Measurements from ENCODE around the gene PEF1. TPM values are rescaled to one million over a fixed set of nuclear protein-coding genes. Genes with fewer than 3 reads are reported as not detected.

The PEF1 gene
- total RNA-seq, 1 donor from 2014 or later, result 64.0 TPM

GRCh38 chr1:31678681-31679080 is 34.0 kb upstream of the PEF1 start:
- H3K9me3 Mint-ChIP-seq, result no peaks in the 10 kb centered on the region
- H3K36me3 Mint-ChIP-seq (ENCODE audit: low read depth), result no peaks in the 10 kb centered on the region
- H3K4me3 Mint-ChIP-seq, result no peak overlapping the region
- peaks cover 5% of the 10 kb centered on the region for H3K27me3 Mint-ChIP-seq
- H3K27ac Mint-ChIP-seq, result no peak overlapping the region
- H3K4me1 Mint-ChIP-seq, result no peaks in the 10 kb centered on the region
- intact Hi-C loops (cut with micrococcal nuclease), result no loop called here
- no peak for DNase-seq

- H3K4me1 Mint-ChIP-seq, result no peaks in the 10 kb centered on the region
- no peaks in the 10 kb centered on the region for H3K9me3 Mint-ChIP-seq
- H3K27ac Mint-ChIP-seq, result no peak overlapping the region
- intact Hi-C loops (cut with micrococcal nuclease), result no loop called here
- H3K4me3 Mint-ChIP-seq, result no peak overlapping the region
- no peaks in the 10 kb centered on the region for H3K36me3 Mint-ChIP-seq (ENCODE audit: low read depth)
- peaks cover 5% of the 10 kb centered on the region for H3K27me3 Mint-ChIP-seq
- no peak for DNase-seq
Observed at GRCh38 chr1:31677949-31678348, 33.3 kb upstream of the PEF1 start.

- H3K9me3 Mint-ChIP-seq, result no peaks in the 10 kb centered on the region
- H3K36me3 Mint-ChIP-seq (ENCODE audit: low read depth), result no peaks in the 10 kb centered on the region
- H3K4me1 Mint-ChIP-seq, result no peaks in the 10 kb centered on the region
- peaks cover 5% of the 10 kb centered on the region for H3K27me3 Mint-ChIP-seq
- H3K27ac Mint-ChIP-seq, result no peak overlapping the region
- no peak for DNase-seq
- intact Hi-C loops (cut with micrococcal nuclease), result no loop called here
- no peak overlapping the region for H3K4me3 Mint-ChIP-seq
Observed at GRCh38 chr1:31677401-31677800, 32.7 kb upstream of the PEF1 start.

- no peak for DNase-seq
- intact Hi-C loops (cut with micrococcal nuclease), result no loop called here
- no peaks in the 10 kb centered on the region for H3K9me3 Mint-ChIP-seq
- H3K27me3 Mint-ChIP-seq, result peaks cover 9% of the 10 kb centered on the region
- H3K36me3 Mint-ChIP-seq (ENCODE audit: low read depth), result no peaks in the 10 kb centered on the region
- H3K4me3 Mint-ChIP-seq, result no peak overlapping the region
- no peak overlapping the region for H3K27ac Mint-ChIP-seq
- H3K4me1 Mint-ChIP-seq, result no peaks in the 10 kb centered on the region
Observed at GRCh38 chr1:31675756-31676155, 31.1 kb upstream of the PEF1 start.

- Mint-ChIP-seq H3K27ac (no peak overlapping the region), H3K9me3 (no peaks in the 10 kb centered on the region), H3K36me3 (ENCODE audit: low read depth) (no peaks in the 10 kb centered on the region), H3K4me1 (peaks cover 2% of the 10 kb centered on the region), H3K27me3 (peaks cover 13% of the 10 kb centered on the region), H3K4me3 (no peak overlapping the region)
- no peak for DNase-seq
- intact Hi-C loops (cut with micrococcal nuclease), result no loop called here
Observed at GRCh38 chr1:31675161-31675560, 30.5 kb upstream of the PEF1 start.

GRCh38 chr1:31674626-31675025 is 29.9 kb upstream of the PEF1 start:
- Mint-ChIP-seq H3K27ac (no peak overlapping the region), H3K36me3 (ENCODE audit: low read depth) (no peaks in the 10 kb centered on the region), H3K4me3 (no peak overlapping the region), H3K4me1 (peaks cover 4% of the 10 kb centered on the region), H3K27me3 (peaks cover 17% of the 10 kb centered on the region), H3K9me3 (no peaks in the 10 kb centered on the region)
- no peak for DNase-seq
- intact Hi-C loops (cut with micrococcal nuclease), result no loop called here

- Mint-ChIP-seq H3K4me1 (peaks cover 4% of the 10 kb centered on the region), H3K27ac (no peak overlapping the region), H3K4me3 (no peak overlapping the region), H3K36me3 (ENCODE audit: low read depth) (no peaks in the 10 kb centered on the region), H3K9me3 (no peaks in the 10 kb centered on the region), H3K27me3 (peaks cover 24% of the 10 kb centered on the region)
- no peak for DNase-seq
- intact Hi-C loops (cut with micrococcal nuclease), result no loop called here
Observed at GRCh38 chr1:31673433-31673832, 28.8 kb upstream of the PEF1 start.

GRCh38 chr1:31672986-31673385 is 28.3 kb upstream of the PEF1 start:
- Mint-ChIP-seq H3K36me3 (ENCODE audit: low read depth) (no peaks in the 10 kb centered on the region), H3K4me1 (peaks cover 4% of the 10 kb centered on the region), H3K9me3 (no peaks in the 10 kb centered on the region), H3K27me3 (peaks cover 24% of the 10 kb centered on the region), H3K27ac (no peak overlapping the region), H3K4me3 (no peak overlapping the region)
- intact Hi-C loops (cut with micrococcal nuclease), result no loop called here
- no peak for DNase-seq

- intact Hi-C loops (cut with micrococcal nuclease), result no loop called here
- Mint-ChIP-seq H3K9me3 (no peaks in the 10 kb centered on the region), H3K27me3 (peaks cover 22% of the 10 kb centered on the region), H3K27ac (no peak overlapping the region), H3K4me3 (no peak overlapping the region), H3K36me3 (ENCODE audit: low read depth) (no peaks in the 10 kb centered on the region), H3K4me1 (peaks cover 4% of the 10 kb centered on the region)
- DNase-seq, result no peak
Observed at GRCh38 chr1:31671561-31672201, 27.0 kb upstream of the PEF1 start.

- Mint-ChIP-seq H3K27me3 (peaks cover 24% of the 10 kb centered on the region), H3K4me1 (peaks cover 4% of the 10 kb centered on the region), H3K9me3 (no peaks in the 10 kb centered on the region), H3K36me3 (ENCODE audit: low read depth) (no peaks in the 10 kb centered on the region), H3K27ac (no peak overlapping the region), H3K4me3 (no peak overlapping the region)
- DNase-seq, result no peak
- intact Hi-C loops (cut with micrococcal nuclease), result no loop called here
Observed at GRCh38 chr1:31671147-31671546, 26.5 kb upstream of the PEF1 start.

- Mint-ChIP-seq H3K36me3 (ENCODE audit: low read depth) (no peaks in the 10 kb centered on the region), H3K27ac (no peak overlapping the region), H3K9me3 (no peaks in the 10 kb centered on the region), H3K4me3 (no peak overlapping the region), H3K27me3 (peaks cover 24% of the 10 kb centered on the region), H3K4me1 (peaks cover 4% of the 10 kb centered on the region)
- no peak for DNase-seq
- intact Hi-C loops (cut with micrococcal nuclease), result no loop called here
Observed at GRCh38 chr1:31670593-31670964, 25.9 kb upstream of the PEF1 start.

- intact Hi-C loops (cut with micrococcal nuclease), result no loop called here
- Mint-ChIP-seq H3K4me1 (peaks cover 4% of the 10 kb centered on the region), H3K27ac (no peak overlapping the region), H3K4me3 (peak overlapping the region; percentile 25), H3K9me3 (no peaks in the 10 kb centered on the region), H3K27me3 (peaks cover 24% of the 10 kb centered on the region), H3K36me3 (ENCODE audit: low read depth) (no peaks in the 10 kb centered on the region)
- DNase-seq, result peak; percentile 59
Observed at GRCh38 chr1:31669786-31670592, 25.3 kb upstream of the PEF1 start.

GRCh38 chr1:31669433-31669785 is 24.7 kb upstream of the PEF1 start:
- no peak overlapping the region for H3K4me3 Mint-ChIP-seq
- H3K4me1 Mint-ChIP-seq, result peaks cover 4% of the 10 kb centered on the region
- H3K27ac Mint-ChIP-seq, result no peak overlapping the region
- H3K36me3 Mint-ChIP-seq (ENCODE audit: low read depth), result no peaks in the 10 kb centered on the region
- no peak for DNase-seq
- intact Hi-C loops (cut with micrococcal nuclease), result no loop called here
- peaks cover 26% of the 10 kb centered on the region for H3K27me3 Mint-ChIP-seq
- no peaks in the 10 kb centered on the region for H3K9me3 Mint-ChIP-seq

GRCh38 chr1:31668303-31668883 is 23.7 kb upstream of the PEF1 start:
- no peaks in the 10 kb centered on the region for H3K9me3 Mint-ChIP-seq
- no peak overlapping the region for H3K27ac Mint-ChIP-seq
- DNase-seq, result no peak
- H3K27me3 Mint-ChIP-seq, result peaks cover 26% of the 10 kb centered on the region
- peaks cover 4% of the 10 kb centered on the region for H3K4me1 Mint-ChIP-seq
- no peak overlapping the region for H3K4me3 Mint-ChIP-seq
- H3K36me3 Mint-ChIP-seq (ENCODE audit: low read depth), result no peaks in the 10 kb centered on the region
- intact Hi-C loops (cut with micrococcal nuclease), result no loop called here

Measured in activated CD4-positive, alpha-beta T cell treated with anti-CD3 and anti-CD28 coated beads, Interleukin-2, amount 10 ng/mL, durations not matched to agents 24 days and 14 days (primary cell).